ENCODE measurements around the gene MARS1.

Gene MARS1

DNA sequence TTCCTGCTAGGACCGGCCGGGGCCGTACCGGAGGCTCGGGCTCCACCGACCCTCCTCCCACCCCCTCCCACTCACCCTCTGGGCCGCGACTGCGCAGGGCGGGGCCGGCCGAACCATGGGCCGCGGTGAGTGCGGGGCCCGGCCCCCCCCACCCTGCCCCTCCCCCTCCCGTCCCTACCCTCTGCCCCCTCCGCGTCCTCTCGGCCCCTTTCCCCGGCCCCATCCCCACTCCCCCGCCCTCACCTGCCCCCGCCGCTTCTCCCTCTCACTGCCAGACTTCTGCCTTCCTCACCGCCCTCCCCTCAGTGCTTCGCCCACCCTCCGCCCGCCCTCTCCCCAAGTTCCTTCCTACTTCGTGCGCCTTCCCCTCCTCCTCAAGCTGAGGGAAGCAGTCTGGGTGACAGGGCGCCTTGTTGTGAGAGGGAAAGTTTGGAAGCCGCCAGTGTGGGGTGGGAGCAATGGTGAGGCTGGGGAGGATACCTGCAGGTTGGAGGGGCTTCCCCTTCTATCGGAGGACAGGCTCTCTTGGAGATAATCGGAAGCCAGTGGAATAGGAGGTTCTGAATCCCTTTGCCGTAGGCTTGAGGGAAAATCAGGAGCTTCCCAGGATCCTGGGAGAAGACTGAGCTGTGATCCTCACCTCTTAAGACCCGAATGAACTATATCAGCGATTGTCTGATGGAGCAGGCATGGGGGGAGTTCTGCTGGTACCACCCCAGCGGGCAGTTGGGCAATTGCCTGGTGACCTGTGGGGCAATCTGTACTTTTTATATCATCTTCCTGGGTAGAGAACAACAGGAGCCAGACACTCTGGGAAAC, 35.2 kb downstream of the MARS1 start:
- Histone ChIP-seq H3K27ac (ENCODE audit: low read length) (peak overlapping the region; percentile 44), H3K36me3 (ENCODE audit: control insufficient read depth, low read depth, low read length) (peaks cover 8% of the 10 kb centered on the region), H3K9ac (ENCODE audit: low read length) (peak overlapping the region; percentile 49), H3K4me3 (ENCODE audit: low read length) (peak overlapping the region; percentile 84), H3K4me1 (ENCODE audit: control insufficient read depth, low read depth, low read length) (peaks cover 18% of the 10 kb centered on the region), H3K9me3 (ENCODE audit: control insufficient read depth, low read depth, low read length) (no peaks in the 10 kb centered on the region), H3K27me3 (ENCODE audit: control insufficient read depth, insufficient read depth, low read length) (no peaks in the 10 kb centered on the region)

DNA sequence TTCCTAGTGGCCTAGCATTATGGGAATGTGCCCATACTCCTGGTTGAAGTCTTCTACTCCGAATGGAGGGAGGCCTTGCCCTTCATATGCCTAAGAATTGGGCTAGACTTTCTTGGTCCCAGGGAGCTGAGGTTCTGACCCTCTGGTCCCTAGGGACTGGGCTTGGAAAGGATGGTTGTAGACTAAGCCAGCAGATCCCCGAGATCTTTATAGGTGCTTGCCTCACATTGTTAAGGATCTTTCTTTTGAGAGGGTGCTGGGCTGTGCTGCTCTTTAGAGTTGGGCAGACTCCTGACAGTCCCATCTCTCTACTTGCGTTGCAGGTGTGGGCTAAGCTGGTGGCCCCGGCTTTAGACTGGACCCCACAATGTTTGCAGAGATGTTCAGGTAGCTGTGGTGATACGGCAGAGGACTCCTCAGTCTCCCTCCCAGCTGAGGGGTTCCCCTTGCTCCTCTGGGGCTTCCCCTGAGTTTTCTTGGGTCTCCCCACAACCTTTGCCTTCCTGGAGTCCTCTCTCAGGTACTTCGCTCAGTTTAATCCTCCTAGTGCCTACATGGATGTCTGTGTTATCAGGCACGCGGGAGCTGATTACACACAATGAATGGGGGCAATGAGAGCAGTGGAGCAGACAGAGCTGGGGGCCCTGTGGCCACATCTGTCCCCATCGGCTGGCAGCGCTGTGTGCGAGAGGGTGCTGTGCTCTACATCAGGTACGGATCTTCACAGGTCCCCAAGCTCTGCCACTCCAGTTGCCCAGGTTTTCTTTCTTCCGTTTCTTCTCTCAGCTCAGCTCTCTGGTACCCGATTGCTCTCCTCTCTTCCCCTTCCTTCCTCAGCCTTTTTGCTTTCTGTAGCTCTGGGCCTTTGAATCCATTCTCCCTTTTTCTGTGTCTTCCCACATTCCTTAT, 36.1 kb downstream of the MARS1 start:
- H3K4me3 ChIP-seq (ENCODE audit: low read length): peak overlapping the region; percentile 84
- H3K9ac ChIP-seq (ENCODE audit: low read length): peak overlapping the region; percentile 49
- no peaks in the 10 kb centered on the region for H3K27me3 ChIP-seq (ENCODE audit: control insufficient read depth, insufficient read depth, low read length)
- peaks cover 18% of the 10 kb centered on the region for H3K4me1 ChIP-seq (ENCODE audit: control insufficient read depth, low read depth, low read length)
- H3K9me3 ChIP-seq (ENCODE audit: control insufficient read depth, low read depth, low read length): no peaks in the 10 kb centered on the region
- no peak overlapping the region for H3K27ac ChIP-seq (ENCODE audit: low read length)
- H3K36me3 ChIP-seq (ENCODE audit: control insufficient read depth, low read depth, low read length): peaks cover 11% of the 10 kb centered on the region

DNA sequence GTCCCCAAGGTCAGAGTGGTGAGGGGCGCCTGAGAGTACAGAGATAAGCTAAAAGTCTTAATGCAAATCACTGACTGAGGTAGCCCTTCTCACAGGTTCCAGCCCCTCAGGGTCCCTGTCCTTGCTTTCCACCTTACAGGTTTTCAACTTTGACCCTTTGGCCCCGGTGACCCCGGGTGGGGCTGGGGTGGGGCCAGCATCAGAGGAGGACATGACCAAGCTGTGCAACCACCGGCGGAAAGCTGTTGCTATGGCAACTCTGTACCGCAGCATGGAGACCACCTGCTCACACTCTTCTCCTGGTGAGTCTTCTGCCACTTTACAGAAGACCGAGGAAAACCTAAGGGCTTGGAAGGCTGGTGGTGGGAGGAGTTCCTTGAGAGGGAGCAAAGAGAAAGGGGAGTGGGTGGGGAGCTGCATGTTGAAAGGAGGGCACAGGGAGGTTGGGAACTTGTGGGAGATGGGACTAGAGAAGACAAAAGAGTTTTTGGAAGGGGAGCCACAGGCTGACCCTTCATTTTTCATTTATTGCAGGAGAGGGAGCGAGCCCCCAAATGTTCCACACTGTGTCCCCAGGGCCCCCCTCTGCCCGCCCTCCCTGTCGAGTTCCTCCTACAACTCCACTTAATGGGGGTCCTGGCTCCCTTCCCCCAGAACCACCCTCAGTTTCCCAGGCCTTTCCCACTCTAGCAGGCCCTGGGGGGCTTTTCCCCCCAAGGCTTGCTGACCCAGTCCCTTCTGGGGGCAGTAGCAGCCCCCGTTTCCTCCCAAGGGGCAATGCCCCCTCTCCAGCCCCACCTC, 37.1 kb downstream of the MARS1 start:
- H3K4me1 ChIP-seq (ENCODE audit: control insufficient read depth, low read depth, low read length): peaks cover 18% of the 10 kb centered on the region
- H3K27me3 ChIP-seq (ENCODE audit: control insufficient read depth, insufficient read depth, low read length): no peaks in the 10 kb centered on the region
- no peak overlapping the region for H3K9ac ChIP-seq (ENCODE audit: low read length)
- no peak overlapping the region for H3K4me3 ChIP-seq (ENCODE audit: low read length)
- no peaks in the 10 kb centered on the region for H3K9me3 ChIP-seq (ENCODE audit: control insufficient read depth, low read depth, low read length)
- peaks cover 19% of the 10 kb centered on the region for H3K36me3 ChIP-seq (ENCODE audit: control insufficient read depth, low read depth, low read length)
- H3K27ac ChIP-seq (ENCODE audit: low read length): no peak overlapping the region

DNA sequence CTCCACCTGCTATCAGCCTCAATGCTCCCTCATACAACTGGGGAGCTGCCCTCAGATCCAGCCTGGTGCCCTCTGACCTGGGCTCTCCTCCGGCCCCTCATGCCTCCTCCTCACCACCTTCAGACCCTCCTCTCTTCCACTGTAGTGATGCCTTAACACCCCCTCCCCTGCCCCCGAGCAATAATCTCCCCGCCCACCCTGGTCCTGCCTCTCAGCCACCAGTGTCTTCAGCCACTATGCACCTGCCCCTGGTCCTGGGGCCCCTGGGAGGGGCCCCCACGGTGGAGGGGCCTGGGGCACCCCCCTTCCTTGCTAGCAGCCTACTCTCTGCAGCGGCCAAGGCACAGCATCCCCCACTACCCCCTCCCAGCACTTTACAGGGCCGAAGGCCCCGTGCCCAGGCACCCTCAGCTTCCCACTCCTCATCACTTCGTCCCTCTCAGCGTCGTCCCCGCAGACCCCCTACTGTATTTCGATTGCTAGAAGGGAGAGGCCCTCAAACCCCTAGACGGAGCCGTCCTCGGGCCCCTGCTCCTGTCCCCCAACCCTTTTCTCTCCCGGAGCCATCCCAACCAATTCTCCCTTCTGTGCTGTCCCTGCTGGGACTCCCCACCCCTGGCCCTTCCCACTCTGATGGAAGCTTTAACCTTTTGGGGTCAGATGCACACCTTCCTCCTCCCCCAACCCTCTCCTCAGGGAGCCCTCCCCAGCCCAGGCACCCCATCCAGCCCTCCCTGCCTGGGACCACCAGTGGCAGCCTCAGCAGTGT, 37.9 kb downstream of the MARS1 start:
- Histone ChIP-seq H3K4me3 (ENCODE audit: low read length) (no peak overlapping the region), H3K4me1 (ENCODE audit: control insufficient read depth, low read depth, low read length) (peaks cover 18% of the 10 kb centered on the region), H3K9ac (ENCODE audit: low read length) (no peak overlapping the region), H3K27me3 (ENCODE audit: control insufficient read depth, insufficient read depth, low read length) (no peaks in the 10 kb centered on the region), H3K36me3 (ENCODE audit: control insufficient read depth, low read depth, low read length) (peaks cover 27% of the 10 kb centered on the region), H3K27ac (ENCODE audit: low read length) (no peak overlapping the region), H3K9me3 (ENCODE audit: control insufficient read depth, low read depth, low read length) (no peaks in the 10 kb centered on the region)

DNA sequence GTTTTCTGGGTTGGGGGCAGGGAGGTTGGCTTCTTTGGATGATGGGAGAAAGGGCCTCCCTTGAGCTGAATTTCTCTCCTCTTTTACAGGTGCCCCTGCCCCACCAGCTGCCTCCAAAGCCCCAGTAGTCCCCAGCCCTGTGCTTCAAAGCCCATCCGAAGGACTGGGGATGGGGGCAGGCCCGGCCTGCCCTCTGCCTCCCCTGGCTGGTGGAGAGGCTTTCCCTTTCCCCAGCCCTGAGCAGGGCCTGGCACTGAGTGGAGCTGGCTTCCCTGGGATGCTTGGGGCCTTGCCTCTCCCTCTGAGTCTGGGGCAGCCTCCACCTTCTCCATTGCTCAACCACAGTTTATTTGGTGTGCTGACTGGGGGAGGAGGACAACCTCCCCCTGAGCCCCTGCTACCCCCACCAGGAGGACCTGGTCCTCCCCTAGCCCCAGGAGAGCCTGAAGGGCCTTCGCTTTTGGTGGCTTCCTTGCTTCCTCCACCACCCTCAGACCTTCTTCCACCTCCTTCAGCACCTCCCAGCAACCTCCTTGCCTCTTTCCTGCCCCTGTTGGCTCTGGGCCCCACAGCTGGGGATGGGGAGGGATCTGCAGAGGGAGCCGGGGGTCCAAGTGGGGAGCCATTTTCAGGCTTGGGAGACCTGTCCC, 38.7 kb downstream of the MARS1 start:
- H3K27ac ChIP-seq (ENCODE audit: low read length): no peak overlapping the region

DNA sequence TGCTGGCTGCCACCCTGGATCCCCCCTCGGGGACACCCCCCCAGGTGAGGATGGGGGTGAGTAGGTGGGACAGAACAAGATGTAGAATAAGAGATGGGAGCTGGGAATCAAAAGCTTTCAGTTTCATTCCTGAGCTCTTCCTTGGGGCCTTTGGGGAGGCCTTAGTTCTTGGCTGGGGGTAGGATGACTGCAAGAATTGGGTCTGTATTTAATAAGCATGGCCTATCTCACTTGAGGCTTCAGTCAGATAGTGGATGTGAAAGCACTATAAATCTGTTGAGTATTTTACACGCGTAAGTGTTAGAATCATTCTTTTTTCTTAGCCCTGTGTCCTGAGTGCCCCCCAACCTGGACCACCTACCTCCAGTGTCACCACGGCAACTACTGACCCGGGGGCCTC, 39.3 kb downstream of the MARS1 start:
- H3K27ac ChIP-seq (ENCODE audit: low read length): no peak overlapping the region
- H3K9ac ChIP-seq (ENCODE audit: low read length): no peak overlapping the region
- H3K9me3 ChIP-seq (ENCODE audit: control insufficient read depth, low read depth, low read length): no peaks in the 10 kb centered on the region
- no peaks in the 10 kb centered on the region for H3K27me3 ChIP-seq (ENCODE audit: control insufficient read depth, insufficient read depth, low read length)
- no peak overlapping the region for H3K4me3 ChIP-seq (ENCODE audit: low read length)
- H3K4me1 ChIP-seq (ENCODE audit: control insufficient read depth, low read depth, low read length): peaks cover 8% of the 10 kb centered on the region
- peaks cover 38% of the 10 kb centered on the region for H3K36me3 ChIP-seq (ENCODE audit: control insufficient read depth, low read depth, low read length)

More for the DNA sequence above, 38.7 kb downstream of the MARS1 start:
- Histone ChIP-seq H3K4me3 (ENCODE audit: low read length) (no peak overlapping the region), H3K9me3 (ENCODE audit: control insufficient read depth, low read depth, low read length) (no peaks in the 10 kb centered on the region), H3K27me3 (ENCODE audit: control insufficient read depth, insufficient read depth, low read length) (no peaks in the 10 kb centered on the region), H3K9ac (ENCODE audit: low read length) (no peak overlapping the region), H3K4me1 (ENCODE audit: control insufficient read depth, low read depth, low read length) (peaks cover 13% of the 10 kb centered on the region), H3K36me3 (ENCODE audit: control insufficient read depth, low read depth, low read length) (peaks cover 32% of the 10 kb centered on the region)

DNA sequence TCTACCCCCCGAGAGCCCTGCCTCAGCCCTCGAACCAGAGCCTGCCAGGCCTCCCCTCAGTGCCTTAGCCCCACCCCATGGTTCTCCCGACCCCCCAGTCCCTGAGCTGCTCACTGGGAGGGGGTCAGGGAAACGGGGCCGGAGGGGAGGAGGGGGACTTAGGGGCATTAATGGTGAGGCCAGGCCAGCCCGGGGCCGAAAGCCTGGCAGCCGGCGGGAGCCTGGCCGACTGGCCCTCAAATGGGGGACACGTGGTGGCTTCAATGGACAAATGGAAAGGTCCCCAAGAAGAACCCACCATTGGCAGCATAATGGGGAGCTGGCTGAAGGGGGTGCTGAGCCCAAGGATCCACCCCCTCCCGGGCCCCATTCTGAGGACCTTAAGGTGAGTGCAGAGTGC, 40.3 kb downstream of the MARS1 start:
- no peak overlapping the region for H3K4me3 ChIP-seq (ENCODE audit: low read length)
- H3K36me3 ChIP-seq (ENCODE audit: control insufficient read depth, low read depth, low read length): peaks cover 48% of the 10 kb centered on the region
- H3K27ac ChIP-seq (ENCODE audit: low read length): no peak overlapping the region
- peaks cover 8% of the 10 kb centered on the region for H3K4me1 ChIP-seq (ENCODE audit: control insufficient read depth, low read depth, low read length)
- H3K9me3 ChIP-seq (ENCODE audit: control insufficient read depth, low read depth, low read length): no peaks in the 10 kb centered on the region
- no peak overlapping the region for H3K9ac ChIP-seq (ENCODE audit: low read length)
- no peaks in the 10 kb centered on the region for H3K27me3 ChIP-seq (ENCODE audit: control insufficient read depth, insufficient read depth, low read length)

DNA sequence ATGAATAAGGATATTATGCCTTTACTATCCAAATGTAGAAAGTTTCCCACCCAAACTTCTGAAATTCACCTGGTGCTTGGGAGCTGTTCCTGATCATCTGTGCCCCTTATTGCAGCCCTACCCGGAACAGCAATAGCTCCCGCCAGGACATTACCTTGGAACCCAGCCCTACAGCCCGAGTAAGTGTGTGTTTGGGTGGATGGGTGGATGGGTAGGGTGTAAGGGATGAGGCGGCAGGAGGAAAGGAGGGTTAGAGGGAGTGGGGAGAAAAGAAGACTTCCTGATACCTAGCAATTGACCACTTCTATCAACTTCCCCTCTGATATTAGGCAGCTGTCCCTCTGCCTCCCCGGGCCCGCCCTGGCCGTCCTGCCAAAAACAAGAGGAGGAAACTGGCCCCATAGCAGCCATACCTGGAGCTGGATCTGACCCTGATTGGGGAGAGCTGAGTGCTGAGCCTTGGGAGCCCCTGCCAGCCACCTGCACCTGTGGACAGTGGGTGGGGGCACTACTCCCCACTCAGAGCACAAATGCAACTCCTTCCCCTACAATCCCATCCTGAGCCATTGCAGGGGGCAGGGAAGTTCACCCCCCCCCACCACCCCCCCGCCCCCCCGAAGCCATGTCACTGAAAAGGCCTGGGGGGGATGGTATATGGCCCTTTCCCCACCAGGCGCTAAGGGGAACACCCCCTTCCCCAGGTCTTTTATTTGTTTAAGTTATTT, 41.1 kb downstream of the MARS1 start:
- no peaks in the 10 kb centered on the region for H3K27me3 ChIP-seq (ENCODE audit: control insufficient read depth, insufficient read depth, low read length)
- H3K4me3 ChIP-seq (ENCODE audit: low read length): no peak overlapping the region
- peaks cover 53% of the 10 kb centered on the region for H3K36me3 ChIP-seq (ENCODE audit: control insufficient read depth, low read depth, low read length)
- no peak overlapping the region for H3K27ac ChIP-seq (ENCODE audit: low read length)
- H3K9ac ChIP-seq (ENCODE audit: low read length): no peak overlapping the region
- no peaks in the 10 kb centered on the region for H3K9me3 ChIP-seq (ENCODE audit: control insufficient read depth, low read depth, low read length)
- peaks cover under 1% of the 10 kb centered on the region for H3K4me1 ChIP-seq (ENCODE audit: control insufficient read depth, low read depth, low read length)

DNA sequence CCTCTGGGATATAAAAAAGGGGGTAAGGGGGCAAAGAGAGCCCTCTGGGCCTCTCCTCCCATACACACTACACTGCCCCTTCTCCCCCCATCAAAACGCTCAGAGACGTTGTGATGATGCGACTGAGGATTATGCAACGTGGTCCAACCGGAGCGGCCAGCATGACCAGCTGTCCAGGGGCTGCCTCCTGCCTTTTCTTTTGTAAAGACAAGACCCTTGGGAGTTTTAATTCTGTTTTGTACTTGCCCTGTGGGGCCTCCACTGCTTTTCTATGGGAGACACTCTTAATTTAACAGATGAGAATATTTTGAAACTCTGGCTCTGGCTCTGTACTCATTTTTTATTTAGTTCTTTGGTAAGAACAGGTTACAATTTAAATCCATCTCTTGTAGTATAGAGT, 42.0 kb downstream of the MARS1 start:
- no peaks in the 10 kb centered on the region for H3K9me3 ChIP-seq (ENCODE audit: control insufficient read depth, low read depth, low read length)
- no peaks in the 10 kb centered on the region for H3K27me3 ChIP-seq (ENCODE audit: control insufficient read depth, insufficient read depth, low read length)
- no peak overlapping the region for H3K4me3 ChIP-seq (ENCODE audit: low read length)
- no peak overlapping the region for H3K27ac ChIP-seq (ENCODE audit: low read length)
- H3K36me3 ChIP-seq (ENCODE audit: control insufficient read depth, low read depth, low read length): peaks cover 62% of the 10 kb centered on the region
- H3K4me1 ChIP-seq (ENCODE audit: control insufficient read depth, low read depth, low read length): no peaks in the 10 kb centered on the region
- H3K9ac ChIP-seq (ENCODE audit: low read length): no peak overlapping the region
